Thymus (tissue), 11 donors: ENCODE measurements around the gene MFSD1. TPM values are rescaled to one million over a fixed set of nuclear protein-coding genes. Genes with fewer than 3 reads are reported as not detected.

Experiments
- DNase-seq, 9 donors: peaks; one replicate each; pipeline ENCODE4 v3.0.0-alpha.2; 2013; ENCODE audit warnings: low spot score in 9 of 9, low read depth in 6 of 9, missing footprints in 1 of 9
- H3K27ac ChIP-seq, 2 donors: one replicate each; pipeline ENCODE4 v1.5.1; 2013; ENCODE audit warnings: control low read depth in 1 of 2, low read depth in 1 of 2, low read length in 1 of 2, mild to moderate bottlenecking in 1 of 2, moderate library complexity in 1 of 2
- H3K27me3 ChIP-seq, 2 donors: one replicate each; pipeline ENCODE4 v1.5.1; 2013; ENCODE audit warnings: low read length in 1 of 2; ENCODE audit not compliant: control insufficient read depth in 2 of 2, insufficient read depth in 1 of 2
- H3K36me3 ChIP-seq, 2 donors: one replicate each; pipeline ENCODE4 v1.5.1; 2013; ENCODE audit warnings: low read length in 1 of 2, mild to moderate bottlenecking in 1 of 2, moderate library complexity in 1 of 2; ENCODE audit not compliant: control insufficient read depth in 2 of 2, insufficient read depth in 2 of 2
- H3K4me1 ChIP-seq, 2 donors: one replicate each; pipeline ENCODE4 v1.5.1; 2013; ENCODE audit warnings: low read length in 2 of 2; ENCODE audit not compliant: control insufficient read depth in 2 of 2, insufficient read depth in 2 of 2
- H3K4me3 ChIP-seq, 2 donors: one replicate each; pipeline ENCODE4 v1.5.1; 2013; ENCODE audit warnings: low read length in 2 of 2, control low read depth in 1 of 2, mild to moderate bottlenecking in 1 of 2
- H3K9me3 ChIP-seq, 2 donors: one replicate each; pipeline ENCODE4 v1.5.1; 2013; ENCODE audit warnings: low read length in 1 of 2, mild to moderate bottlenecking in 1 of 2; ENCODE audit not compliant: control insufficient read depth in 2 of 2, insufficient read depth in 1 of 2
- WGBS: extraction: QIAGEN DNeasy Blood & Tissue Kit; methylation state at CpG from one replicate; pipeline ENCODE4 v1.1.7; 2013; 5-methylcytosine and 5-hydroxymethylcytosine counted together
- polyA plus RNA-seq: library from polyadenylated mRNA; stranded (reverse); fragments of 200-250 nt; gene quantifications from one replicate; pipeline ENCODE4 v1.2.3, GENCODE V29; 2013
- total RNA-seq: library from RNA; stranded (reverse); fragments of 120-200 nt; gene quantifications from one replicate; pipeline ENCODE4 v1.2.4, GENCODE V29; 2013
- donor health status: healthy.

Gene MFSD1
- total and polyA plus RNA-seq, 2 donors = 58.7 to 61.4 TPM

DNA sequence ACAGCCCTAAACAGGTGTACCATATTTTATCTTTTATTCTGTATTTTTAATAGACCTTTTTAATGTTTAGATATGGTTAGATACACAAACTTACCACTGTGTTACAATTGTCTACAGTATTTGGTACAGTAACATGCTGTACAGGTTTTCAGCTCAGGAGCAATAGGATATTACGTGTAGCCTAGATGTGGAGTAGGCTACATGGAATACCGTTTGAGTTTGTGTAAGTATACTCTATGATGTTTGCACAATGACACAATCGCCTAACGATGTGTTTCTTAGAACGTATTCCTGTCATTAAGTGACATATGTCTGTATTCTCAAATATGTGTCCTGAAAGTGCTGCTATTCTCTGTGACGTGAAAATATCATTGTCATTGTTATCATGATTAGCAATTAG, 62.6 kb downstream of the MFSD1 start:
- WGBS = 96% methylated on average over 6 of the region's 6 CpGs
- Histone ChIP-seq H3K36me3 (no peaks in the 10 kb centered on the region), H3K9me3 (no peaks in the 10 kb centered on the region), H3K27ac (no peak overlapping the region), H3K27me3 (no peaks in the 10 kb centered on the region), H3K4me1 (no peaks in the 10 kb centered on the region), H3K4me3 (no peak overlapping the region)
- no peak for DNase-seq

DNA sequence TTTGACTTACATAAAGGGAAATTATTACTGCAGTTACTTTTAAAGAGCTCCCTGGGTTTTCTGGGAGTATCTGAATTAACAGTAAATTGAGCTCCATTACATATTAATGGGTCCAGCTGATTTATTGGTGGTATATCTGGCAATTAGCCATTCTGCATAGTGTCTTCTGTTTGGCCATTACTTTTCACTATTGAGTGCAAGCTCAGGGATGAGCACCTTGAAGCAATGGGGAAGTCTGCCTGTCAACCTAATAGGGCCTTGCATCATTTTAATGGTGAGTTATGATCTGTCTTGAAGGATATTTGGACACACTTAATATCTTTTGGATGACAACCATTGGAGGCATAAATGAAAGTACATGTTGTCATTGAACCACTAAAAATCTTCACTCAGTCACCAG, 73.8 kb downstream of the MFSD1 start:
- H3K4me3 ChIP-seq = no peak overlapping the region
- H3K9me3 ChIP-seq = no peaks in the 10 kb centered on the region
- no peaks in the 10 kb centered on the region for H3K36me3 ChIP-seq
- no peak for DNase-seq
- H3K27me3 ChIP-seq = no peaks in the 10 kb centered on the region
- H3K4me1 ChIP-seq = no peaks in the 10 kb centered on the region
- H3K27ac ChIP-seq = no peak overlapping the region

Other genes with a start within 250 kb of the MFSD1 start
- 2.5 TPM for gene MLF1, start 230.9 kb upstream of the MFSD1 start, total RNA-seq
- 5.0 TPM for gene MLF1, start 230.9 kb upstream of the MFSD1 start, polyA plus RNA-seq
- 40.0 TPM for gene GFM1, start 157.5 kb upstream of the MFSD1 start, total RNA-seq
- gene GFM1, start 157.5 kb upstream of the MFSD1 start, polyA plus RNA-seq = 19.0 TPM
- gene LXN, start 129.4 kb upstream of the MFSD1 start, total RNA-seq = 21.9 TPM
- gene LXN, start 129.4 kb upstream of the MFSD1 start, polyA plus RNA-seq = 16.5 TPM
- 2.4 TPM for gene RARRES1, start 69.6 kb upstream of the MFSD1 start, total RNA-seq
- 7.3 TPM for gene RARRES1, start 69.6 kb upstream of the MFSD1 start, polyA plus RNA-seq